Activated CD8-positive, alpha-beta memory T cell treated with anti-CD3 and anti-CD28 coated beads, Interleukin-2, amount 50 U/mL, for 24 hours (primary cell): ENCODE data around the gene CUL5.
"Not testable (repeated sequence)": the region's sequence is repeated elsewhere in the genome, so short reads cannot be mapped to it uniquely, and the experiment has no call there.

Source experiments
- DNase-seq: peaks from one replicate; pipeline ENCODE4 v3.0.0-alpha.2; 2020; ENCODE audit errors: extremely low read depth

CUL5 gene

DNA sequence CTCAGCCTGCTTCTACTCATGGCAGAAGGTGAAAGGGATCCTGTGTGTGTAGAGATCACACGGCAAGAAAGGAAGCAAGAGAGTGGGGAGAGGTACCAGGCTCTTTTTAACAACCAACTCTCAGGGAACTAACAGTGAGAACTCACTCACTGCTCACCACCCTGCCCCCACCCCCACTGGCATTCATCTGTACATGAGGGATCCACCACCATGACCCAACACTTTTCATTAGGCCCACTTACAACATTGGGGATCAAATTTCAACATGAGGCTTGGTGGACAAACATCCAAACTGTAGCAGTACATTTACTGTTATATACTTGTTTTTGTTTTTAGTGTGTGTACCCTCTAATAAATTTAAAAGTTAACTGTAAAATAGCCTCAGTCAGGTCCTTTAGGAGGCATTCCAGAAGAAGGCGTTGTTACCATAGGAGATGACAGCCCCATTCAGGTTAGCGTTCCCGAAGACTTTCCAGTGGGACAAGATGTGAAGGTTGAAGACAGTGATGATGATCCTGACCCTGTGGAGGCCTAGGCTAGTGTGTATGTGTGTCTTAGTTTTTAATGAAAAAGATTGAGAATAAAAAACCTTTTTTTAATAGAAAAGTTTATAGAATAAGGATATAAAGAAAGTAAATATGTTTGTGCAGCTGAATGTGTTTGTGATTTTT is 11.3 kb downstream of the CUL5 start:
- no peak for DNase-seq

DNA sequence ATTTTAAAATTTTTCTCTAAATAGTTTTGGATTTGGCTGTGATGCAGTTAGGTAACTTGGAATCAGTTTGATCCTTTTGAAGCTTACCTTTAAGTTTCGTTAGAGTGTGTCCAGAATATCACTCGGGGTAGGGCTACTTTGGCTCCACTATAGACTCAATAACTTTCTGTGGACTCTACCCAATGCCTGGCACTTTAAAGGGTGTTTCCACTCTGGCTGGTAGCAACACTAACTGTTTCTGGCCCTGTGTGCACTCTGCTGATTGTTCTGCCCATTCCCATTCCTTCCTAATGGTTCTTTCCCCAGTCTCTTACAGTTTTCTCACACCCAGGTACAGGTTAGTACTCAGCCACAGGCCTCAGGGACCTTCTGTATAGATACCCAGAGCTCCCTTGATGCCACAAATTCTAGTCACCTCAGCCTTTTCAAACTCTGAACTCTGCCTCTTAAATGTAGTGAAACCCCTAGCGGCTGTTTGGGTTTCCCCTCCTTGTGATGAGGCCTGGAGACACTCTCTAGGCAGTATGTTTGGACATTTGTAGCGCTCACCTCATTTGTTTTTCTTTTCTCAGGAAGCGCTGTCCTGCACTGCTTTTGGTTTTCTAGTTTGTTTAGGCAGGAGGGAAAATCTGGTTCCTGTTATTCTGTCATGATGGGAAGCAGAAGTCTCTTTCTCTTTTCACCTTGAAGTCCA is 16.8 kb downstream of the CUL5 start:
- DNase-seq = no peak

DNA sequence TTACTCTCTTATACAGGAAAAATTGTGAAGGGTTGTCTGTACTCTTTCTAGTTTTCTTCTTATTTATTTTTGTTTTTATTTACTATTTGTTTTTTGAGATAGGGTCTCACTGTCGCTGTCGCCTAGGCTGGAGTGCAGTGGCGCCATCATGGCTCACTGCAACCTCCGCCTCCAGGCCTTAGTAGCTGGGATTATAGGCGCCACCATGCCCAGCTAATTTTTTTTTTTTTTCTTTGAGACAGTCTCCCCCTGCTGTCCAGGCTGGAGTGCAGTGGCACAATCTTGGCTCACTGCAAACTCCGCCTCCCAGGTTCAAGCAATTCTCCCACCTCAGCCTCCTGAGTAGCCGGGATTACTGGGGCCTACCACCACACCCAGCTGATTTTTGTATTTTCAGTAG is 18.4 kb downstream of the CUL5 start:
- DNase-seq = no peak

DNA sequence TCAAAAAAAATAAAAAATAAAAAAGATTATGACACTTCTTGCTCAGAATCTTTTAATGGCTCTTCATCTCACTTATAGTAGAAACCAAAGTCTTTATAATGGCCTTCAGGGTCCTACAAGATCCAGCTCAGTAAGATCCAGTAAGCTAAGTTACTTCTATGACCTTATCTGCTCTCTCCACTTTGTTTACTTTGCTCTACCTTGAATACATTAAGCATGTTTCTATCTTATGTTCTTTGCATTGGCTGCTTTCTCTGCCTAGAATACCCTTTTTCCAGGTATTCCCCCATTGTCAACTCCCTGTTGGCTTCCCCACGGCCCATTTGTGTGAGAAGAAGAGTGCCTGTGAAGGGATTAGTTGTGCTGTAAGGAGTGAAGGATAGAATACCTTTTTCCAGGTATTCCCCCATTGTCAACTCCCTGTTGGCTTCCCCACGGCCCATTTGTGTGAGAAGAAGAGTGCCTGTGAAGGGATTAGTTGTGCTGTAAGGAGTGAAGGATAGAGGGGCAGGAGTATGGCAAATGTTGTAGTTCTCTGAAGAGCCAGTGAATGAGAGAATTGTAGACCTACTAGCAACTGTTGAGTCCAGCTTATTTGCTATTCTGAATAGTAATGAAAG is 20.2 kb downstream of the CUL5 start:
- not testable (repeated sequence) for DNase-seq

DNA sequence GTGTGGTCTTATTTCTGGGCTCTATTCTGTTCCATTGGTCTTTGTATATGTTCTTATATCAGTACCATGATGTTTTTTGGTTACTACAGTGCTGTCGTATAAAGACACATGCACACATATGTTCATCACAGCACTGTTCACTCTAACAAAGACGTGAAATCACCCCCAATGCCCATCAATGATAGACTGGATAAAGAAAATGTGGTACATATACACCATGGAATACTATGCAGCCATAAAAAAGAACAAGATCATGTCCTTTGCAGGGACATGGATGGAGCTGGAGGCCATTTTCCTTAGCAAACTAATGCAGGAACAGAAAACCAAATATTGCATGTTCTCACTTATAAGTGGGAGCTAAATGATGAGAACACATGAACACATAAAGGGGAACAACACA is 22.9 kb downstream of the CUL5 start:
- DNase-seq = not testable (repeated sequence)

DNA sequence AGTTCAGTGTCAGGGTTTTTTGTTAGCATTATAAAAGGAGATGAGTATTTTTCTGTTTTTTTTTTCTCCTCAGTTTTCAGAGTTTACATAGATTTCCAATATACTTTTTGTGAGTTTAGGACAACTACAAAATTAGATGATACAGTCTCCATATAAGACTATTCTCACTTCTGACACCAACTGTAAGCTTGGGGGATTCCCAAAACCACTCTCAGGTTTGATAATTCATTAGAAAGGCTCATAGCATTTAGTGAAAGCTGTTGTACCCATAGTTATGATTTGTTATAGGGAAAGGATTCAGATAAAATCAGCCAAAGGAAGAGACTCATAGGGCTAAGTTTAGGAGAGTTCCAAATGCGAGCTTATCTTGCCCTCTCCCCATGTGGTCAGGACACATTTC is 24.1 kb downstream of the CUL5 start:
- no peak for DNase-seq

DNA sequence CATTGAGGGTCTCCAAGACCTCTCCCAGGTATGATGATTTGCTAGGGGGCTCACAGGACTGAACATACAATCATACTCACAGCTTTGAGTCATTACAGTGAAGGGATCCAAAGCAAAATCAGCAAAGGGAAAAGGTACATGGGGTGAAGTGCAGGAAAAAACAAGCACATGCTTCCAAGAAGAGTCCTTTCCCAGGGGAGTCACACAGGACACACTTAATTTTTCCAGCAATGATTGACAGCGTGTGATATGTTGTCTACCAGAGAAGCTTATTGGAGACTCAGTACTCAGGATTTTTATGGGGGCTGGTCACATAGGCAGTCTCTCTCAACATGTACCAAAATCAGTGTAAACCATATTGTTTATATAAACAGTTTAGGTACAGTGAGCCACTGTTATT is 25.3 kb downstream of the CUL5 start:
- no peak for DNase-seq

DNA sequence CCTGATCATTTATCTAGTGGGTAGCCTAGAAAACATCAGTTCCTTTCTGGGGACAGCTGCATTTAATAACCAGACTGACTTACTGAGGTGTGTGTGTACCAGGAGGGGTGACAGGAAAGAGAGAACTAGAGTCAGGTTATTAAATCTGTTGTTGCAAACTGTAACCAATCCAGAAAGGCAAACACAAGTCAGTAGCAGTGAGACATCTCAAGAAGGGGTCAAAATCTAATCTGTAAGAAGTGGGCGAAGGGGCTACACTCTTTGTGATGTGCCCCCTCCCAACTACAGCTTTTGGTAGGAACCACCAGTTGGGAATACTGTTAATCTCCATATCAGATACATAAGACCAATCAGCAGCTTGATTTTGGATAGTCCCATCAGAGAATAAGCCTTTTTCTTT is 26.3 kb downstream of the CUL5 start:
- DNase-seq = no peak

DNA sequence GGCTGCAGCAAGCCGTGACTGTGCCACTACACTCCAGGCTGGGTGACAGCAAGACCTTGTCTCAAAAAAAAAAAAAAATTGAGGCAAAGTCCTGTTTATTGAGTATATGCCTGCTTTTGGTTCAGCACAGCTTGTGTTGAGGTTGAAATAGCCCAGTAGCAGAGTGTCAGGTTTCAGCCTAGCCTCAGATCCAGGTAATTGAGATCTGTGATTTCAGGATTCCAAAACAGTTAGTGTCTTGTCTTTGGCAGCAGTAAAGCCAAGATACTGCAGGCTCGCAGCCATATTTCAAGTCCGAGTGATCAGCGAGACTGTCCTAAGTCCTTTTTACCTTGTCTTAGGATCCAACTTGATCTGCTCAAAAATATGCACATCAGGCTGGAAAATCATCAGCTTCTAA is 27.0 kb downstream of the CUL5 start:
- no peak for DNase-seq

DNA sequence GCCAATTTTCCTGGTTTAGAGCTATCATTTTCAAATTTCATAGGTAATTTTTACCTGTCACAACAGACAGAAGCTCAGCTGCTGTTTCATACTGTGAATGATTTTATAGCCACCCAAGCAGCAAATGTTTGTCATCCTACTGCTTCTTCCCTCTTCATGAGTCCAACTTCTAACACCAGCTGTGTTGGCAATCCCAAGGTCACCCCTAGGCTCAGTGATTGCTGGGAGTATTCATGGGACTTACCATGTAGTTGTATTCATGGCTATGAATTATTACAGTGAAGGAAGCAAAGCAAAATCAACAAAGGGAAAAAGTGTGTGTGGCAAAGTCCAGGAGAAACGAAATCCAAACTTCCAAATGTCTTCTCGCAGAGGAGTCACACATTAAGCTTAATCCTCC is 28.5 kb downstream of the CUL5 start:
- DNase-seq = no peak

DNA sequence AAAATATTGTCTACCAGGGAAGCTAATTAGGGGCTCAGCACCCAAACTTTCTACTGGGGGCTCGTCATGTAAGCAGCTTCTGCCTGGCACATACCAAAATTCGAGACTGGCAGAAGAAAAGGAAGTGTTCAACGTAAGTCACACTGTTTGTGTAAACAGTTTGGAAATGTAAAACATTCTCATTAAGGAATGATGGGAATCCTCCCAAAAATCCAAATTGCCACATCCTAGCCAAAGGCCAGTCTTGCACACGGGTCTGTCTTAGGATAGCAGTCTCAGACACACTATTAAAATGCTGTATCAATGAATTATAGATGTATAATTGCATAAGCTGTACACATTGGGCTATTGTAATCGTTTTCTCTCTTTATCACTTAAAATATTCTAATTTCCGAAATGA is 28.9 kb downstream of the CUL5 start:
- DNase-seq = no peak

DNA sequence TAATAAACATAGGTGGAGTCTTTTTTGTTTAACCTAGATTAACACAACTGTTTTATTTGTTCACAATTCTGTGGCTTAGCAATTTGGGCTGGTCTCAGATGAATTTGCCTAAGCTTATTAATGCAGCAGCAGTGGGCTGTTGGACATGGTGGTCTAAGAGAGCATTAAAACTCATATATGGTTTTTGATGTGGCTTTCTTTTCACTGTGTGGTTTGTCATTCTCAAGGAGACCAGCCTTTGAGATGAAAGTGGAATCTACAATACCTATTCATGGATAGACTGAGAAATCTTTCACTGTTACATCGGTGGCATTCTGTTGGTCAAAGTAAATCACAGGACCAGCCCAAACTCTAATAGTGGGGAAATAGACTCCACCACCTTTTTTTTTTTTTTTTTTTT is 39.6 kb downstream of the CUL5 start:
- DNase-seq = no peak

DNA sequence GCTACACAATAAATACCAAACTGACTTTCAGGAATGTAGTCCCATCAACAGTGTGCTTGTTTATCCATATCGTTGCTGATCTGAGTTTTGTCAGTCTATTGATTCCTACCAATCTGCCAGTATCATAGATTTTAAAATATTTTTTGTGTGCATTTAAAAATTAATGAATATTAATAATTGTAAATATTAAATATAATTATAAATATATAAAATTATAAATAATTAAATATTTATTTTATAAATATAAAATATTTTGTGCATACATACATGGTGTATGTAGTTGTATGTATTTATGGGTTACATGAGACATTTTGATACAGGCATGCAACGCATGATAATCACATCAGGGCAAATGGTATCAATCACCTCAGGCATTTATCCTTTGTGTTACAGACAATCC is 53.6 kb downstream of the CUL5 start:
- no peak for DNase-seq

DNA sequence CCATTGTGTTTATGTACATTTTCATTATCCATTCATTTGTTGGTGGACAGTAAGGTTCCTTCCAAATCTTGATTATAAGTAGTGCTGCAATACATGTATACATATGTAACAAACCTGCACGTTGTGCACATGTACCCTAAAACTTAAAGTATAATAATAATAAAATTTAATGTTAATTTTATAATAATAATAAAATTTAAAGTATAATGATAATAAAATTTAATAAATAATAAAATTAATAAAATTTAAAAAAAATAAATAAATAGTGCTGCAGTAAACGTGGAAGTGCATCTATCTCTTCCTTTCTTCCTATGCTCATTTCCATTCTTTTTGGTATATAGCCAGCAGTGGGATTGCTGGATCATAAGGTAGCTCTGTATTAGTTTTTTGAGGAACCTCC is 54.7 kb downstream of the CUL5 start:
- DNase-seq = no peak

DNA sequence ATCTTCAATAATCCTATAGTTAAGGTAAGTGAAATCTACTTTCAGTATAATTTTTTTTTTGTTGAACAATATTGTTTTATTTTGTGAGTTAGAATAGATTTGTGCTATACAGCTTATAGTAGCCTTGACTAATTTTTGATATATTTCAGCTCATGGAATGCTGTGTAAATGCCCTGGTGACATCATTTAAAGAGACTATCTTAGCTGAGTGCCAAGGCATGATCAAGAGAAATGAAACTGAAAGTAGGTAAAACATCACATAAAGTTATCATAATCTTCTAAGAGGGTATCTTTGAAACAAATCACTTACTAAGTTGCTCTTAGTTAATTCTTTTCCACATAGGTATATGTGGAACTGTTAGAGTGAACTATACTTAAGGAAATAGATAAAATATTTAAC is 61.2 kb downstream of the CUL5 start:
- no peak for DNase-seq

DNA sequence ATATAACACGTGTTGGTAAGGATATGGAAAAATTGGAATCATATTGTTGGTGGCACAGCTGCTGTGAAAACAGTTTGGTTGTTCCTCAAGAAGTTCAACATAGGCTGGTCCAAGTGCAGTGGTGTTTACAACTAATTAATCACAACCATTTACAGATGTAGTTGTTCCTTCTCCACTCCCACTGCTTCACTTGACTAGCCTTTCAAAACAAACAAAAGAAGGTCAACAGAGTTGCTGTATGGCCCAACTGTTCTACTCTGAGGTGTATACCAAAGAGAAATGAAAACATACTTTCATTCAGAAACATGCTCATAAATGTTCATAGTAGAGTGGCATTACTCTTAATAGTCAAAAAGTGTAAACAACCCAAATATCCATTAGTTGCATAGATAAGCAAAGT is 76.1 kb downstream of the CUL5 start:
- DNase-seq = no peak

DNA sequence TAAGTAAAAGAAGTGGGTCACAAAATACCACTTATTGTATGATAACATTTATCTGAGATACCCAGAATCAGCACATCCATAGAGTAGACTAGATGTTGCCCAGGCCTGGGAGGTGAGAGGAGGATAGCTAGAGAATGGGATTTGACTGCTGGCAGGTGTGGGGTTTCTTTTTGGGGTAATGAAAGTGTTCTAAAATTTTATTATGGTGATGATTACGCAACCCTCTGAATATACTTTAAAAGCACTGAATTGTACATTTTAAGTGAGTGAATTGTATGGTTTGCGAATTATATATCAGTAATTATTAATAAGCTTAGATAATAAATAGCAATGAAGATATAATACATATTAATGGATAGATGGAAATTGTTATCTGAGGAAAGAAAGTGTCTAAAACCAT is 77.0 kb downstream of the CUL5 start:
- DNase-seq = no peak

DNA sequence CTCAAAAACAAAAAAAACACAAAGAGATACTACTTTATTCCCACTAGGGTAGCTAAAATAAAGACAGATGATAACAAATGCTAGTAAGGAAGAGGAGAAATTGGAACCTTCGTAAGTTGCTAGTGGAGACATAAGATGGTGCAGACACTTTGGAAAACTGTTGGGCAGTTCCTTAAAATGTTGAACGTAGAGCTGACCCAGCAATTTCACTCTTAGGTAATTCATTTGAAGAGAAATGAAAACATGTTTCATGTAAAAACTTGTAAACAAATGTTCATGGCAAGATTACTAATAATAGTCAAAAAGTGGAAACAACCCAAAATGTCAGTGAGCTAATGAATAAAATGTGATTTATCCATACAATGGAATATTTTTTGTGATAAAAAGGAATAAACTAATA is 83.4 kb downstream of the CUL5 start:
- DNase-seq = no peak

DNA sequence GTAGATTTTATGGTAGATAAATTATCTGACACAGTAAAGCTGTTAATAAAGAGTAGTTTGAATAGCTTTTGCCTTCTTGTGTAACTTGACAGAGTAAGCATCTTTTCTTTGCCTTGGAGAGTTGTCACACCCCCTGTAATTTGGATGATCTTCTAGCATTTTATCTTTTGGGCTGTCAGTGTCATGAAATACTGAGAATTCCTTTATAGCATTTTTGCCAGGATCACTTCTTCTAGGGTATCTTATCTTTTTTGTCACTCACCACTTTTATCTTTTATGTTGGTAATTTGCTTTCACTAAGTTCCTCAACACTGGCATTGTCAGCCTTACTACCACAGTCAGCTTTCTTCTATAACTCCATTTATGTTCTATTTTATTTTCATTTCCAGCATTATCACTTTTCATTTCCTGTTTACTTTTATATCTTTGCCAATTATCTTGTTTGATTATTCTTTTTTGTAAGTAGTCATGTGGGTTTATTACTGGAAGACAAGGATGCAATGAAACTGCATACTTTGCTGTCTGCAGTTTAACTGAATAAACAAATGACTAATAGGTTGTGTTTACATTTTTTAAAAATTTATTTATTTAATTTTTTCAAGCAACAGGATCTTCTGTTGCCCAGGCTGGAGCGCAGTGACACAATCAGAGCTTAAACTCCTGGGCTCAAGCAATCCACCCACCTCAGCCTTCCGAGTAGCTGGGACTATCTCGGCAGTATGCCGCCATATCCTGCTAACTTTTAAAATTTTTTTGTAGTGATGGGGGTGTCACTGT is 84.6 kb downstream of the CUL5 start:
- DNase-seq = no peak

DNA sequence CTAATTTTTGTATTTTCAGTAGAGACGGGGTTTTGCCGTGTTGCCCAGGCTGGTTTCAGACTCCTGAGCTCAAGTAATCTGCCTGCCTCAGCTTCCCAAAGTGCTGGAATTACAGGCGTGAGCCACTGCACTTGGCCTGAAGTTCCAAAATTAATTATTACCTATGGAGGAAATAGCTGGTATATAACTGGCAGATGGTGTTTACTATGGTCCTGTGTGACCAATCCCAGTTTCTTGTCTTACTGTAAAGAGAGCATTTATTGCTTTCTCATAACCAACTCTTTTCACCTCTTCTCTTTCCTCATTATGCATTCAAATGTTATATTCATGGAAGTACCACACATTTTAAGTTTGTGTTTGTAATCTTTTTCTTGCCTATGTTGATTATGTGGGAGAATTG is 88.5 kb downstream of the CUL5 start:
- no peak for DNase-seq

DNA sequence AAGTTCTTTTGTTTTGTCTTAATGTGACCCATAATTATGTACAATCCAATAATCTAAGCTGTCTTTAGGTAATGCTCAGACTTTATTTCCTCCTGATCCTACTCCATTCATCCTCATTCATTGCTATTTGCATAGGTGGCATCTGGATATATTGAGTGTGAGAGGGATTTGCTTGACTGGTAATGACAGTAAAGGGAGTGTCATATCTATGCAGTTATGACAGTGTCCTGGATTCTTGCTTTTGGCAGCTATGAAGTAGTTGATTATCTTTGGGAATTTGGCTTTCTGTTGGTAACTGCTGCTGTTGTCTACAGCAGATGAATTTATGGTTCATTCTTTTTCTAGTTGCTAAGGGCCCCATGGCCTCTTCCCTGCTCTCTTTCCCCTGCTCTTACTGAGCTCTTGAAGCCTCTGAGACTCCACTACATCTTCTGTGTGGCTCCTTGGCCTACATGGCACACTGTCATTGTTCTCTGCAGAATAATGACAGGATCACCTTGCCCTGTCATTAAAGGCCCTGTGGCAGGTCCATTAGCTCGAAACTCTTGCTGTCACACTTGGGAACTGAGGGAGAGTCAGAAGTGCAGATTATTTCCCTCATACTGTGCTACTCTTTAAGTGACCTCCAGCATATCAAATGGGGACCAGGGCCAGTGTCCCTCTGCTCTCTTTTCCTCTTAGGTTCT is 92.5 kb downstream of the CUL5 start:
- DNase-seq = no peak

DNA sequence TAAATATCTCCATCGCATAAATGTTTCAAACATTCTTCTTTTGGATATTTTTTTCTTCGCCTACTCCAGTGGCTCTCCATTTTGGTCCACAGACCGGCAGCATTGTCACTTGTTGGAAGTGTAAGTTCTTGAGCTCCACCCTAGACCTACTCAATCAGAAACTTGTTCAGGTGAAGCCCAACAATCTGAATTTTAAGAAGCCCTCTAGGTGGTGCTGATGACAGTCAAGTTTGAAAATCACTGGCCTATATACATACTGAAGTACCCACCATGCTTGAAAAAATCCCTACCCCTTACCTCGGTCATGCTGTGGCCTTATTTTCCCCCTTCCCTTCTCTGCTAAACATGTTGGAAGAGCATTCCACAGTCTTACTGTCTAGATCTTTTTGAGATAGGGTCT is 102.4 kb downstream of the CUL5 start:
- DNase-seq = no peak
